A549 (cell line): ENCODE measurements around the gene KRT40. TPM values are rescaled to one million over a fixed set of nuclear protein-coding genes. Genes with fewer than 3 reads are reported as not detected.

Experiments
- ATAC-seq, 2 experiments: fragments of 200-7000 bp in 1 of 2; fragments of >200 bp in 1 of 2; cut with Nextera tagmentation in 1 of 2; cut with Tn5 transposase in 1 of 2; 3 replicates each; pipeline versions ENCODE4 v1.8.0 to v1.9.1; 2018 to 2020; ENCODE audit warnings: mild to moderate bottlenecking in 1 of 2, moderate library complexity in 1 of 2
- CTCF ChIA-PET: fragments of 300-600 bp; sonication (Branson Sonifier 250); formaldehyde crosslinking; extraction: SDS; loops from one replicate; lab custom pipeline; 2021; ENCODE audit warnings: antibody characterized with exemption, inconsistent platforms; lab: Yijun Ruan, JAX
- POLR2A ChIA-PET: fragments of 350-600 bp; formaldehyde crosslinking; extraction: SDS; loops from one replicate; lab custom pipeline; 2021; ENCODE audit warnings: antibody characterized with exemption, inconsistent platforms; lab: Yijun Ruan, JAX
- DNase-seq, 2 experiments: peaks; one replicate each; pipeline versions ENCODE4 v3.0.0 to v3.0.0-alpha.2; 2011 to 2016; ENCODE audit warnings: low read depth in 1 of 2, low spot score in 1 of 2
- FAIRE-seq: peaks from 2 replicates; lab custom pipeline; 2011; peaks lifted over from hg19 to GRCh38; lab: Jason Lieb, UNC
- H3K27ac ChIP-seq, 2 experiments: fragments of >200 bp; sonication (Bioruptor Twin); formaldehyde crosslinking; 3 replicates each; pipeline ENCODE4 v1.5.1; 2016 to 2017
- H3K4me1 ChIP-seq: fragments of >200 bp; sonication (Bioruptor Twin); formaldehyde crosslinking; 3 replicates; pipeline ENCODE4 v1.6.1; 2016
- H3K4me2 ChIP-seq: fragments of >200 bp; sonication (Bioruptor Twin); formaldehyde crosslinking; 3 replicates; pipeline ENCODE4 v1.6.1; 2016
- H3K4me3 ChIP-seq: fragments of >200 bp; sonication (Bioruptor Twin); formaldehyde crosslinking; 3 replicates; pipeline ENCODE4 v1.5.1; 2016
- H3K9me3 ChIP-seq: fragments of >200 bp; sonication (Bioruptor Twin); formaldehyde crosslinking; 3 replicates; pipeline ENCODE4 v1.6.1; 2016
- BHLHE40 ChIP-seq: IDR thresholded peaks from 2 replicates; pipeline ENCODE4 v1.6.1; 2012; ENCODE audit warnings: low read depth, low read length, inconsistent platforms
- CBX2 ChIP-seq: fragments of 200-600 bp; sonication (generic); IDR thresholded peaks from 2 replicates; pipeline ENCODE4 v1.6.1; 2016; ENCODE audit warnings: low read depth, mild to moderate bottlenecking, borderline replicate concordance
- CBX8 ChIP-seq: fragments of 200-600 bp; sonication (generic); IDR thresholded peaks from 2 replicates; pipeline ENCODE4 v1.6.1; 2016
- ESRRA ChIP-seq: fragments of 150-350 bp; IDR thresholded peaks from 2 replicates; pipeline ENCODE4 v1.6.1; 2014; ENCODE audit warnings: mild to moderate bottlenecking, low read length, borderline replicate concordance
- FOXS1 ChIP-seq: fragments of 250-450 bp; sonication (Bioruptor Pico); IDR thresholded peaks from 2 replicates; pipeline ENCODE4 v1.5.0; 2020; ENCODE audit warnings: mild to moderate bottlenecking, moderate library complexity
- GATA3 ChIP-seq: IDR thresholded peaks from 2 replicates; pipeline ENCODE4 v1.6.1; 2012; ENCODE audit warnings: borderline replicate concordance
- HEYL ChIP-seq: fragments of 250-450 bp; sonication (Bioruptor Pico); IDR thresholded peaks from 2 replicates; pipeline ENCODE4 v1.8.0; 2021; ENCODE audit warnings: mild to moderate bottlenecking, moderate library complexity
- HOXB13 ChIP-seq: fragments of 250-450 bp; sonication (Bioruptor Pico); IDR thresholded peaks from 2 replicates; pipeline ENCODE4 v1.5.0; 2020; ENCODE audit warnings: low read depth, mild to moderate bottlenecking, moderate library complexity
- KDM1A ChIP-seq: fragments of 200-600 bp; sonication (generic); IDR thresholded peaks from 2 replicates; pipeline ENCODE4 v1.6.1; 2016; ENCODE audit warnings: low read depth, mild to moderate bottlenecking
- MAFK ChIP-seq: fragments of 450-650 bp; IDR thresholded peaks from 2 replicates; pipeline ENCODE4 v1.6.1; 2014; ENCODE audit not compliant: partially characterized antibody
- NFE2L2 ChIP-seq: fragments of 150-350 bp; conservative IDR thresholded peaks from 2 replicates; pipeline ENCODE4 v1.6.1; 2014; ENCODE audit warnings: low read length
- PHF8 ChIP-seq: fragments of 200-600 bp; sonication (generic); IDR thresholded peaks from 2 replicates; pipeline ENCODE4 v1.6.1; 2016; ENCODE audit warnings: low read depth, mild to moderate bottlenecking, antibody characterized with exemption, moderate library complexity, borderline replicate concordance
- POLR2A ChIP-seq: IDR thresholded peaks from 2 replicates; pipeline ENCODE4 v1.6.1; 2012; ENCODE audit warnings: mild to moderate bottlenecking, low read length
- RARB ChIP-seq: fragments of 250-450 bp; sonication (Bioruptor Pico); IDR thresholded peaks from 2 replicates; pipeline ENCODE4 v1.8.0; 2021; ENCODE audit warnings: mild to moderate bottlenecking, moderate library complexity
- RNF2 ChIP-seq: fragments of 200-600 bp; sonication (generic); IDR thresholded peaks from 2 replicates; pipeline ENCODE4 v1.6.1; 2016; ENCODE audit warnings: low read depth, mild to moderate bottlenecking, antibody characterized with exemption, moderate library complexity, borderline replicate concordance
- SREBF2 ChIP-seq: fragments of 450-650 bp; IDR thresholded peaks from 2 replicates; pipeline ENCODE4 v1.6.1; 2014; ENCODE audit warnings: mild to moderate bottlenecking, moderate library complexity
- TFCP2L1 ChIP-seq: fragments of 250-450 bp; sonication (Bioruptor Pico); IDR thresholded peaks from 2 replicates; pipeline ENCODE4 v1.5.0; 2021; ENCODE audit warnings: mild to moderate bottlenecking
- ZC3H11A ChIP-seq: fragments of 450-650 bp; IDR thresholded peaks from 2 replicates; pipeline ENCODE4 v1.6.1; 2014; ENCODE audit warnings: antibody characterized with exemption, mild to moderate bottlenecking
- whole genome bisulfite sequencing: methylation state at CpG from one replicate; pipeline ENCODE4 v1.1.6; 2017; ENCODE audit errors: missing lambda C conversion rate; 5-methylcytosine and 5-hydroxymethylcytosine counted together
- polyA plus RNA-seq, 4 experiments: library from polyadenylated mRNA; depleted of rRNA in 3 of 4; stranded (reverse); fragments of >200 nt; fragmentation: RNase III in 1 of 4; extraction: RNeasy Plus Mini Kit Qiagen cat#74134 plus additional on column Dnase treatment in 1 of 4; gene quantifications; 2 replicates in 3 of 4; 3 replicates in 1 of 4; pipeline ENCODE4 v1.2.3, GENCODE V29; 2011 to 2017
- TF ChIP-seq, protein P1 (sequence below): fragments of 150-350 bp; IDR thresholded peaks from 2 replicates; pipeline ENCODE4 v1.6.1; 2014; ENCODE audit warnings: low read depth, mild to moderate bottlenecking, low read length
- TF ChIP-seq, protein P2 (sequence below): fragments of >200 bp; sonication (Bioruptor Twin); formaldehyde crosslinking; IDR thresholded peaks from 3 replicates; pipeline ENCODE4 v1.5.1; 2016
- TF ChIP-seq, protein P3 (sequence below): fragments of >200 bp; sonication (Bioruptor Twin); formaldehyde crosslinking; IDR thresholded peaks from 2 replicates; pipeline ENCODE4 v1.6.1; 2016
- TF ChIP-seq, protein P4 (sequence below): fragments of >200 bp; sonication (Bioruptor Twin); formaldehyde crosslinking; IDR thresholded peaks from 3 replicates; pipeline ENCODE4 v1.6.1; 2016
- TF ChIP-seq, protein P5 (sequence below): fragments of 250-450 bp; sonication (Bioruptor Pico); IDR thresholded peaks from 2 replicates; pipeline ENCODE4 v1.5.0; 2021; ENCODE audit warnings: mild to moderate bottlenecking, moderate library complexity, borderline replicate concordance

Gene KRT40
- polyA plus RNA-seq, 2 of the 4 experiments (the other 2 are of a cell fraction): not detected

DNA sequence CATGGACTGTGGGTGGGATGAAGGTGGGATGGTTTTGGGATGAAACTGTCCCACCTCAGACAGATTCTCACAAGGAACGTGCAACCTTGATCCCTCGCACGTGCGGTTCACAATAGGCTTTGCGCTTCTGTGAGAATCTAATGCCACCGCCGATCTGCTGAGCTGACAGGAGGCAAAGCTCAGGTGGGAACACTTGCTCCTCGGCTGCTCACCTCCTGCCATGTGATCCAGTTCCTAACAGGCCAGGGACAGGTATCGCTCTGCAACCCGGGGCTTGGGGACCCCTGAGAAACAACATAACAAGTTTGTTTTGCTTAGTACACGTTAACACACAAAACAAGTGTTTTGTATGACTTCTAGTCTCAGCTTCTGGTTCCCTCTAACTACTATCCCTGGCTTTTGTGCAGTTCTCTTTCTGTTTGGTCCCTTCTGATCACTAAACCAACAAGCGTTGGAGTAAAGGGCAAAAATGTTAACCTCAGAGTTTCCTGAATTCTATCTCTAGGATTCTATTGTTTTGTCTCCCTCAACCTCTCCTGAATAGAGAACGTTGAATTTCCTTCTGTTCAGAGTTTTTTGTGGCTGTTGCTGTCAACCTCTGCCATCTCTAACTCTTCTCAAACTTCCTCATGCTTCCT is 32.6 kb upstream of the KRT40 start:
- Histone ChIP-seq H3K4me2 (no peak overlapping the region), H3K4me1 (peaks cover 19% of the 10 kb centered on the region; the same call in 1 of the 3 replicates), H3K27ac (no peak overlapping the region), H3K9me3 (no peaks in the 10 kb centered on the region), H3K4me3 (no peak overlapping the region)
- FAIRE-seq: no peak
- no peak for DNase-seq
- ChIA-PET CTCF (interaction anchor here (1.3 to 1.9 kb wide), 4 partner anchors 9 to 12 kb away, joined by 4 to 5 read pairs (median 4); no protein-coding TSS in a partner anchor), POLR2A (no interaction called here)
- ATAC-seq: no peak; a peak in 1 of 6 replicates
- no peak for TF ChIP-seq TFCP2L1 (CRISPR knock-in tag)
- no peak for TF ChIP-seq POLR2A
- no peak for TF ChIP-seq HEYL (CRISPR knock-in tag)
- no peak for TF ChIP-seq SREBF2
- no peak for TF ChIP-seq CBX8
- TF ChIP-seq, protein P1, sequence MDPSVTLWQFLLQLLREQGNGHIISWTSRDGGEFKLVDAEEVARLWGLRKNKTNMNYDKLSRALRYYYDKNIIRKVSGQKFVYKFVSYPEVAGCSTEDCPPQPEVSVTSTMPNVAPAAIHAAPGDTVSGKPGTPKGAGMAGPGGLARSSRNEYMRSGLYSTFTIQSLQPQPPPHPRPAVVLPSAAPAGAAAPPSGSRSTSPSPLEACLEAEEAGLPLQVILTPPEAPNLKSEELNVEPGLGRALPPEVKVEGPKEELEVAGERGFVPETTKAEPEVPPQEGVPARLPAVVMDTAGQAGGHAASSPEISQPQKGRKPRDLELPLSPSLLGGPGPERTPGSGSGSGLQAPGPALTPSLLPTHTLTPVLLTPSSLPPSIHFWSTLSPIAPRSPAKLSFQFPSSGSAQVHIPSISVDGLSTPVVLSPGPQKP: no peak
- TF ChIP-seq PHF8: no peak
- TF ChIP-seq, protein P2, sequence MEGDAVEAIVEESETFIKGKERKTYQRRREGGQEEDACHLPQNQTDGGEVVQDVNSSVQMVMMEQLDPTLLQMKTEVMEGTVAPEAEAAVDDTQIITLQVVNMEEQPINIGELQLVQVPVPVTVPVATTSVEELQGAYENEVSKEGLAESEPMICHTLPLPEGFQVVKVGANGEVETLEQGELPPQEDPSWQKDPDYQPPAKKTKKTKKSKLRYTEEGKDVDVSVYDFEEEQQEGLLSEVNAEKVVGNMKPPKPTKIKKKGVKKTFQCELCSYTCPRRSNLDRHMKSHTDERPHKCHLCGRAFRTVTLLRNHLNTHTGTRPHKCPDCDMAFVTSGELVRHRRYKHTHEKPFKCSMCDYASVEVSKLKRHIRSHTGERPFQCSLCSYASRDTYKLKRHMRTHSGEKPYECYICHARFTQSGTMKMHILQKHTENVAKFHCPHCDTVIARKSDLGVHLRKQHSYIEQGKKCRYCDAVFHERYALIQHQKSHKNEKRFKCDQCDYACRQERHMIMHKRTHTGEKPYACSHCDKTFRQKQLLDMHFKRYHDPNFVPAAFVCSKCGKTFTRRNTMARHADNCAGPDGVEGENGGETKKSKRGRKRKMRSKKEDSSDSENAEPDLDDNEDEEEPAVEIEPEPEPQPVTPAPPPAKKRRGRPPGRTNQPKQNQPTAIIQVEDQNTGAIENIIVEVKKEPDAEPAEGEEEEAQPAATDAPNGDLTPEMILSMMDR: no peak
- TF ChIP-seq ZC3H11A: no peak
- no peak for TF ChIP-seq MAFK
- TF ChIP-seq, protein P3, sequence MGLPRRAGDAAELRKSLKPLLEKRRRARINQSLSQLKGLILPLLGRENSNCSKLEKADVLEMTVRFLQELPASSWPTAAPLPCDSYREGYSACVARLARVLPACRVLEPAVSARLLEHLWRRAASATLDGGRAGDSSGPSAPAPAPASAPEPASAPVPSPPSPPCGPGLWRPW: no peak
- no peak for TF ChIP-seq CBX2
- TF ChIP-seq RNF2: no peak
- no peak for TF ChIP-seq BHLHE40
- TF ChIP-seq NFE2L2: no peak
- TF ChIP-seq RARB (CRISPR knock-in tag): no peak
- TF ChIP-seq HOXB13 (CRISPR knock-in tag): no peak
- TF ChIP-seq, protein P4, sequence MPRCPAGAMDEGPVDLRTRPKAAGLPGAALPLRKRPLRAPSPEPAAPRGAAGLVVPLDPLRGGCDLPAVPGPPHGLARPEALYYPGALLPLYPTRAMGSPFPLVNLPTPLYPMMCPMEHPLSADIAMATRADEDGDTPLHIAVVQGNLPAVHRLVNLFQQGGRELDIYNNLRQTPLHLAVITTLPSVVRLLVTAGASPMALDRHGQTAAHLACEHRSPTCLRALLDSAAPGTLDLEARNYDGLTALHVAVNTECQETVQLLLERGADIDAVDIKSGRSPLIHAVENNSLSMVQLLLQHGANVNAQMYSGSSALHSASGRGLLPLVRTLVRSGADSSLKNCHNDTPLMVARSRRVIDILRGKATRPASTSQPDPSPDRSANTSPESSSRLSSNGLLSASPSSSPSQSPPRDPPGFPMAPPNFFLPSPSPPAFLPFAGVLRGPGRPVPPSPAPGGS: no peak
- no peak for TF ChIP-seq GATA3
- 80% methylated on average over 13 of the region's 13 CpGs for WGBS

DNA sequence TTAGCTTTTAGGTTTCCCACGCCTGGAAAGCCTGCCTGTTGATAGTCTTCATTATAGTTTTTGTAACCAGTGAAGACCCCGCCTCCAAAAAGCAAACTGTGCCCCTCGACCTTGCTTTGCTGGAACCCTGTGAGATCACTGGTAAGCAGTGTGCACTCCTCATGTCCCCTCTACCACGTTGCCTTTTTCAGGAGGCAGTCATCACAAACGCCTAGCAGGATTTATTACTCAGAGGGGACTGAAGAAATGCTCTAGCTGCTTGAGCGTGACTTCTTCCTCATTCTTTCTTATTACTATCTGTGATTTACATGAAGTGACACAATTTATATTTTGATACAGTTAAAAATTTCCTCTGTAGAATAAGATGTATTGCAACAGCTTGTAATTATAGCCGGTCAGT is 31.3 kb upstream of the KRT40 start:
- no peak overlapping the region for H3K27ac ChIP-seq
- TF ChIP-seq, protein P5, sequence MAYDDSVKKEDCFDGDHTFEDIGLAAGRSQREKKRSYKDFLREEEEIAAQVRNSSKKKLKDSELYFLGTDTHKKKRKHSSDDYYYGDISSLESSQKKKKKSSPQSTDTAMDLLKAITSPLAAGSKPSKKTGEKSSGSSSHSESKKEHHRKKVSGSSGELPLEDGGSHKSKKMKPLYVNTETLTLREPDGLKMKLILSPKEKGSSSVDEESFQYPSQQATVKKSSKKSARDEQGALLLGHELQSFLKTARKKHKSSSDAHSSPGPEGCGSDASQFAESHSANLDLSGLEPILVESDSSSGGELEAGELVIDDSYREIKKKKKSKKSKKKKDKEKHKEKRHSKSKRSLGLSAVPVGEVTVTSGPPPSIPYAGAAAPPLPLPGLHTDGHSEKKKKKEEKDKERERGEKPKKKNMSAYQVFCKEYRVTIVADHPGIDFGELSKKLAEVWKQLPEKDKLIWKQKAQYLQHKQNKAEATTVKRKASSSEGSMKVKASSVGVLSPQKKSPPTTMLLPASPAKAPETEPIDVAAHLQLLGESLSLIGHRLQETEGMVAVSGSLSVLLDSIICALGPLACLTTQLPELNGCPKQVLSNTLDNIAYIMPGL (CRISPR knock-in tag): no peak
- TF ChIP-seq FOXS1 (CRISPR knock-in tag) (no peak), POLR2A (no peak), ESRRA (no peak), CBX2 (no peak), KDM1A (no peak), MAFK (no peak)
- H3K4me3 ChIP-seq: no peak overlapping the region
- POLR2A ChIA-PET: no interaction called here
- no peak for FAIRE-seq
- H3K9me3 ChIP-seq: no peaks in the 10 kb centered on the region
- ATAC-seq: no peak
- no peak for DNase-seq
- no peak overlapping the region for H3K4me2 ChIP-seq
- H3K4me1 ChIP-seq: peaks cover 17% of the 10 kb centered on the region; the same call in 1 of the 3 replicates
- WGBS: 49% methylated on average over 7 of the region's 7 CpGs
- CTCF ChIA-PET: interaction anchor here (0.5 to 1.9 kb wide), 6 partner anchors 8 to 38 kb away, joined by 3 to 5 read pairs (median 4); no protein-coding TSS in a partner anchor
